ENCODE data around the gene CDC45.

GRCh38 chr22:19498154-19498865 lies 18.6 kb downstream of the CDC45 start:
- TF ChIP-seq GATA3 (IDR thresholded peaks at IDR 0.05; ENCODE audit: low read depth, low read length) (no peak), GATA2 (IDR thresholded peaks at IDR 0.05; ENCODE audit: low read depth, low read length) (no peak)

Data from SH-SY5Y (cell line).